ENCODE measurements around the gene KLHDC4.

GRCh38 chr16:87710887-87711286 lies 54.9 kb downstream of the KLHDC4 start:
- TF ChIP-seq CTCF (IDR thresholded peaks at IDR 0.05; ENCODE audit: low read depth, low read length, missing input control) (no peak), REST (IDR thresholded peaks at IDR 0.05) (no peak), RAD21 (IDR thresholded peaks at IDR 0.05) (no peak), MAX (IDR thresholded peaks at IDR 0.05) (no peak), TAF1 (conservative IDR thresholded peaks at IDR 0.05) (no peak), SP1 (IDR thresholded peaks at IDR 0.05) (no peak), JUND (IDR thresholded peaks at IDR 0.05) (no peak), GABPA (IDR thresholded peaks at IDR 0.05 in 1 of 2, conservative IDR thresholded peaks at IDR 0.05 in 1 of 2) (no peak), YY1 (IDR thresholded peaks at IDR 0.05) (no peak), FOXA1 (IDR thresholded peaks at IDR 0.05) (no peak), HNF4G (IDR thresholded peaks at IDR 0.05) (no peak)

Data from liver (tissue), 3 donors.